ENCODE results near the gene ZNF444.

- TF ChIP-seq CTCF (IDR thresholded peaks at IDR 0.05) (no peak), POLR2A (IDR thresholded peaks at IDR 0.05) (no peak)
Observed at GRCh38 chr19:56111601-56112312, 29.3 kb upstream of the ZNF444 start.
